OCI-LY3 (cell line): ENCODE measurements around the gene AADACL3.
"Not testable (repeated sequence)": the region's sequence is repeated elsewhere in the genome, so short reads cannot be mapped to it uniquely, and the experiment has no call there.

ENCODE experiments used
- H2AFZ ChIP-seq: fragments of 200-600, 300-600 bp; shearing (Covaris generic); 2 replicates; pipeline ENCODE4 v1.6.0; 2014; ENCODE audit warnings: antibody characterized with exemption, low read depth, low read length
- H3K27ac ChIP-seq: fragments of 200-600, 300-600 bp; sonication (generic); 2 replicates; pipeline ENCODE4 v1.5.1; 2014; ENCODE audit warnings: mild to moderate bottlenecking, low read length, moderate library complexity, mixed read lengths
- H3K27me3 ChIP-seq: fragments of 200-600, 300-600 bp; sonication (generic); 2 replicates; pipeline ENCODE4 v1.6.1; 2014; ENCODE audit warnings: low read depth, low read length, mixed read lengths
- H3K36me3 ChIP-seq: fragments of 200-600, 300-600 bp; sonication (generic); replicated peaks from 2 replicates; pipeline ENCODE3; 2014; ENCODE audit warnings: low read depth, low read length, mixed read lengths
- H3K4me1 ChIP-seq: fragments of 300-600, 200-600 bp; sonication (generic); 2 replicates; pipeline ENCODE4 v1.6.1; 2014; ENCODE audit warnings: low read length, mixed read lengths
- H3K4me2 ChIP-seq: fragments of 200-600, 300-600 bp; sonication (generic); 2 replicates; pipeline ENCODE4 v1.6.1; 2014; ENCODE audit warnings: low read length, mixed read lengths
- H3K4me3 ChIP-seq: fragments of 300-600, 200-600 bp; sonication (generic); 2 replicates; pipeline ENCODE4 v1.5.1; 2014; ENCODE audit warnings: antibody characterized with exemption, mild to moderate bottlenecking, low read length, moderate library complexity
- H3K79me2 ChIP-seq: fragments of 300-600, 200-600 bp; shearing (Covaris generic); 2 replicates; pipeline ENCODE4 v1.6.1; 2014; ENCODE audit warnings: mild to moderate bottlenecking, low read length, mixed read lengths
- H3K9ac ChIP-seq: fragments of 300-600, 200-600 bp; shearing (Covaris generic); 2 replicates; pipeline ENCODE4 v1.6.0; 2014; ENCODE audit warnings: mild to moderate bottlenecking, low read length, moderate library complexity
- H3K9me3 ChIP-seq: fragments of 200-600, 300-600 bp; shearing (Covaris generic); 2 replicates; pipeline ENCODE4 v1.6.1; 2014; ENCODE audit warnings: low read length, mixed read lengths; ENCODE audit not compliant: insufficient read depth
- H4K20me1 ChIP-seq: fragments of 200-600, 300-600 bp; sonication (generic); 2 replicates; pipeline ENCODE4 v1.6.1; 2016; ENCODE audit warnings: low read length, mixed read lengths; ENCODE audit not compliant: insufficient read depth
- CTCF ChIP-seq: fragments of 200-600, 300-600 bp; sonication (generic); IDR thresholded peaks from 2 replicates; pipeline ENCODE4 v1.5.1; 2014; ENCODE audit warnings: antibody characterized with exemption, low read length, low read depth
- EZH2phosphoT487 ChIP-seq: fragments of 200-600 bp; shearing (Covaris generic); IDR thresholded peaks from 2 replicates; pipeline ENCODE4 v1.6.1; 2018; ENCODE audit warnings: antibody characterized with exemption, mixed run types, low read depth

Gene AADACL3, protein sequence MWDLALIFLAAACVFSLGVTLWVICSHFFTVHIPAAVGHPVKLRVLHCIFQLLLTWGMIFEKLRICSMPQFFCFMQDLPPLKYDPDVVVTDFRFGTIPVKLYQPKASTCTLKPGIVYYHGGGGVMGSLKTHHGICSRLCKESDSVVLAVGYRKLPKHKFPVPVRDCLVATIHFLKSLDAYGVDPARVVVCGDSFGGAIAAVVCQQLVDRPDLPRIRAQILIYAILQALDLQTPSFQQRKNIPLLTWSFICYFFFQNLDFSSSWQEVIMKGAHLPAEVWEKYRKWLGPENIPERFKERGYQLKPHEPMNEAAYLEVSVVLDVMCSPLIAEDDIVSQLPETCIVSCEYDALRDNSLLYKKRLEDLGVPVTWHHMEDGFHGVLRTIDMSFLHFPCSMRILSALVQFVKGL

DNA sequence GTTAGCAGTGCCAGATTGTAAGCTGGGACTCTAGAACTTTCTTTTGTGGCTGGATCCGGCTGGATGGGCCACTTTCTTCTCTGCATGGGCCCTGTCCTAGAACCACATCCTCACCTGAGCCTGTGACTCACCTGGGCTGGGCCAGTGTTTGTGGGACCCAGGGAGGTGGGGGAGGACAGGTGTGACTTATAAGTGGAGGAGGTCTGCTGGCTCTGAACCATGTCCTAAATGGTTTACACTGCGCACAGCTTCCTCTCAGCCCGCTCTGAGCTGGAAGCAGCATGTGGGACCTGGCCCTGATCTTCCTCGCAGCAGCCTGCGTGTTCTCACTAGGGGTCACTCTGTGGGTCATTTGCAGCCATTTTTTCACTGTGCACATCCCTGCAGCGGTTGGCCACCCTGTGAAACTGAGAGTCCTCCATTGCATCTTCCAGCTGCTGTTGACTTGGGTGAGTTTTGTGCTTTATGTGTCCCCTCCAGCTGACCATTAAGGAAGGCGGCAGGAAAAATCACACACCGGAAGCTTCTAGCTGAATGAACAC lies at the start of gene AADACL3:
AADACL3 (plus strand) TSS at position 215 of the 542 bp plus-strand sequence; CDS start at position 282, 67 bp downstream.
- Histone ChIP-seq H2AFZ (no peak within 1 kb of the TSS), H3K27me3 (no peaks in the 10 kb centered on the region), H3K79me2 (no peaks in the 10 kb centered on the region), H3K27ac (no peak within 1 kb of the TSS), H3K4me3 (no peak within 1 kb of the TSS), H3K4me1 (no peaks in the 10 kb centered on the region), H3K9ac (no peak within 1 kb of the TSS), H3K4me2 (no peak within 1 kb of the TSS), H3K9me3 (no peaks in the 10 kb centered on the region), H4K20me1 (no peaks in the 10 kb centered on the region), H3K36me3 (no peaks in the 10 kb centered on the region)
- TF ChIP-seq EZH2phosphoT487 = no peak
- TF ChIP-seq CTCF = no peak

DNA sequence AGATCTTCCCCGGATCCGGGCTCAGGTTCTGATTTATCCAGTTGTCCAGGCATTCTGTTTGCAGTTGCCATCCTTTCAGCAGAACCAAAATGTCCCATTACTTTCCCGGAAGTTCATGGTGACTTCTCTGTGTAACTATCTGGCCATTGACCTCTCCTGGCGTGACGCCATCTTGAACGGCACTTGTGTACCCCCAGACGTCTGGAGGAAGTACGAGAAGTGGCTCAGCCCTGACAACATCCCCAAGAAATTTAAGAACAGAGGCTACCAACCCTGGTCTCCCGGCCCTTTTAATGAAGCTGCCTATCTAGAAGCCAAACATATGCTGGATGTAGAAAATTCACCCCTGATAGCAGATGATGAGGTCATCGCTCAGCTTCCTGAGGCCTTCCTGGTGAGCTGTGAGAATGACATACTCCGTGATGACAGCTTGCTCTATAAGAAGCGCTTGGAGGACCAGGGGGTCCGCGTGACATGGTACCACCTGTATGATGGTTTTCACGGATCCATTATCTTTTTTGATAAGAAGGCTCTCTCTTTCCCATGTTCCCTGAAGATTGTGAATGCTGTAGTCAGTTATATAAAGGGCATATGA lies 49.7 kb upstream of the AADACL3 start:
- no peaks in the 10 kb centered on the region for H3K4me1 ChIP-seq
- H2AFZ ChIP-seq = no peak overlapping the region
- no peaks in the 10 kb centered on the region for H3K79me2 ChIP-seq
- H3K27me3 ChIP-seq = no peaks in the 10 kb centered on the region
- H3K27ac ChIP-seq = no peak overlapping the region
- no peak overlapping the region for H3K4me2 ChIP-seq
- no peak overlapping the region for H3K9ac ChIP-seq
- no peaks in the 10 kb centered on the region for H3K9me3 ChIP-seq
- TF ChIP-seq EZH2phosphoT487 (no peak), CTCF (no peak)
- H3K4me3 ChIP-seq = no peak overlapping the region
- H3K36me3 ChIP-seq = no peaks in the 10 kb centered on the region
- no peaks in the 10 kb centered on the region for H4K20me1 ChIP-seq

DNA sequence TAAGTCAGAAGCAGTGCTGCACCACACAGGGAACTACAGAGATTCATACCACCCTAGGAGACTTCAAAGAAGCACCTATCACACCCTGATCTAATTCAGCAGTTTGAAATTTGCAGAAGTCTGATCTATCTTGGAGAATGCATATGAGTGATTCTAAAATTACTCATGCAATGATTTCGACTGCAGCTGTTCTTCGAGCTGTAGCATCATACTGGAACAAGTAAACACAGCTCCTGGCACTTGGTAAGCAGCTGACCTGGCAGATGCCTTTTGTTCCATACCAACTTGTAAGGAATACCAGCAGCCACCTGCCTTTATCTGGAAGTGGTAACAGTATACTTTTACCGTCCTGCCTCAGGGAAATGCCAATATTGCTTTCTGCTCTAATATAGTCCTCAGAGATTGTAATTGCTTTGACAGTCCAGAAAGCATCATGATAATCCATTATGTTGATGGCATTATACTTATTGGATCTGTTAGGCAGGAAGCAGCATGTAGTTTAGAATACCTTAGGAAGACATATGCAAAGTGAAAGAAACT lies 46.3 kb upstream of the AADACL3 start:
- Histone ChIP-seq H3K27ac (no peak overlapping the region), H3K4me1 (no peaks in the 10 kb centered on the region), H3K9ac (no peak overlapping the region), H3K79me2 (no peaks in the 10 kb centered on the region), H4K20me1 (no peaks in the 10 kb centered on the region), H2AFZ (no peak overlapping the region), H3K27me3 (no peaks in the 10 kb centered on the region), H3K36me3 (no peaks in the 10 kb centered on the region), H3K4me3 (no peak overlapping the region), H3K9me3 (no peaks in the 10 kb centered on the region), H3K4me2 (no peak overlapping the region)
- no peak for TF ChIP-seq CTCF
- no peak for TF ChIP-seq EZH2phosphoT487

- Histone ChIP-seq H3K4me1 (no peaks in the 10 kb centered on the region), H3K79me2 (no peaks in the 10 kb centered on the region), H3K9me3 (no peaks in the 10 kb centered on the region), H2AFZ (no peak overlapping the region), H4K20me1 (no peaks in the 10 kb centered on the region), H3K4me2 (no peak overlapping the region), H3K4me3 (no peak overlapping the region), H3K36me3 (no peaks in the 10 kb centered on the region), H3K9ac (no peak overlapping the region), H3K27me3 (no peaks in the 10 kb centered on the region), H3K27ac (no peak overlapping the region)
- no peak for TF ChIP-seq EZH2phosphoT487
- no peak for TF ChIP-seq CTCF
Measured at GRCh38 chr1:12674358-12674757, 41.6 kb upstream of the AADACL3 start.

DNA sequence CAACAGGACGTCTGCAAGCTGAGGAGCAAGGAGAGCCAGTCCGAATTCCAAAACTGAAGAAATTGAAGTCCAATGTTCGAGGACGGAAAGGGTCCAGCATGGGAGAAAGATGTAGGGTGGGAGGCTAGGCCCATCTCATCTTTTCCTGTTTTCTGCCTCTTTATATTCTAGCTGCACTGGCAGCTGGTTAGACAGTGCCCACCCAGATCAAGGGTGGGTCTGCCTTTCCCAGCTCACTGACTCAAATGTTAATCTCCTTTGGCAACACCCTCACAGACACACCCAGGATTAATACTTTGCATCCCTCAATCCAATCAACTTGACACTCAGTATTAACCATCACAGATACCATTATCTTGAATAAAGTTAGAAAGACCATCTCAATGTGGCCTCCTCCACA lies 39.8 kb upstream of the AADACL3 start:
- H2AFZ ChIP-seq, H4K20me1 ChIP-seq, H3K27ac ChIP-seq, H3K4me1 ChIP-seq, H3K9me3 ChIP-seq, H3K4me2 ChIP-seq, H3K79me2 ChIP-seq, H3K27me3 ChIP-seq, H3K36me3 ChIP-seq, H3K9ac ChIP-seq, H3K4me3 ChIP-seq: not testable (repeated sequence)
